ENCODE data around the gene PKNOX2. TPM values are rescaled to one million over a fixed set of nuclear protein-coding genes. Genes with fewer than 3 reads are reported as not detected.

PKNOX2 gene
- total RNA-seq, 6 experiments from 2014 or later = 0.09 to 0.31 (median 0.14) TPM

DNA sequence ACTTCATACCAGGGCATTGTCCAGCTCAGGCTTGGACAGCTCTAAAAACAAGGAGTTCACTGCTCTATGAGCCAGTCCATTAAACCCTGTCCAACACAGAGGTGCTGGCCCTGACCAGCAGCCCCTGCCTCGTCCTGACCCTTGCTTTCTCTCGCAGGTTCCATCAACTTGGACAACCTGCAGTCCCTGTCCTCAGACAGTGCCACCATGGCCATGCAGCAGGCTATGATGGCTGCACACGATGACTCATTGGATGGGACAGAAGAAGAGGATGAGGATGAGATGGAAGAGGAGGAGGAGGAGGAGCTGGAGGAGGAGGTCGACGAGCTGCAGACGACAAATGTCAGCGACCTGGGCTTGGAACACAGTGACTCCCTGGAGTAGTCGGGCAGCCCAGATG is 266.5 kb downstream of the PKNOX2 start:
- Histone ChIP-seq H3K27me3 (no peaks in the 10 kb centered on the region), H3K4me3 (no peak overlapping the region), H3K9me3 (no peaks in the 10 kb centered on the region), H3K4me1 (no peaks in the 10 kb centered on the region), H3K27ac (no peak overlapping the region), H3K36me3 (no peaks in the 10 kb centered on the region)
- WGBS (ENCODE audit: insufficient coverage, low coverage, low lambda C conversion rate, missing lambda C conversion rate) = 67% methylated on average over 4 of the region's 8 CpGs
- DNase-seq (no peak), ATAC-seq (no peak)
- TF ChIP-seq, protein P1, sequence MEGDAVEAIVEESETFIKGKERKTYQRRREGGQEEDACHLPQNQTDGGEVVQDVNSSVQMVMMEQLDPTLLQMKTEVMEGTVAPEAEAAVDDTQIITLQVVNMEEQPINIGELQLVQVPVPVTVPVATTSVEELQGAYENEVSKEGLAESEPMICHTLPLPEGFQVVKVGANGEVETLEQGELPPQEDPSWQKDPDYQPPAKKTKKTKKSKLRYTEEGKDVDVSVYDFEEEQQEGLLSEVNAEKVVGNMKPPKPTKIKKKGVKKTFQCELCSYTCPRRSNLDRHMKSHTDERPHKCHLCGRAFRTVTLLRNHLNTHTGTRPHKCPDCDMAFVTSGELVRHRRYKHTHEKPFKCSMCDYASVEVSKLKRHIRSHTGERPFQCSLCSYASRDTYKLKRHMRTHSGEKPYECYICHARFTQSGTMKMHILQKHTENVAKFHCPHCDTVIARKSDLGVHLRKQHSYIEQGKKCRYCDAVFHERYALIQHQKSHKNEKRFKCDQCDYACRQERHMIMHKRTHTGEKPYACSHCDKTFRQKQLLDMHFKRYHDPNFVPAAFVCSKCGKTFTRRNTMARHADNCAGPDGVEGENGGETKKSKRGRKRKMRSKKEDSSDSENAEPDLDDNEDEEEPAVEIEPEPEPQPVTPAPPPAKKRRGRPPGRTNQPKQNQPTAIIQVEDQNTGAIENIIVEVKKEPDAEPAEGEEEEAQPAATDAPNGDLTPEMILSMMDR (IDR thresholded peaks at IDR 0.05) = no peak
- no peak for TF ChIP-seq POLR2A (IDR thresholded peaks at IDR 0.05)
- intact Hi-C loops (cut with DNase I) = no loop called here

DNA sequence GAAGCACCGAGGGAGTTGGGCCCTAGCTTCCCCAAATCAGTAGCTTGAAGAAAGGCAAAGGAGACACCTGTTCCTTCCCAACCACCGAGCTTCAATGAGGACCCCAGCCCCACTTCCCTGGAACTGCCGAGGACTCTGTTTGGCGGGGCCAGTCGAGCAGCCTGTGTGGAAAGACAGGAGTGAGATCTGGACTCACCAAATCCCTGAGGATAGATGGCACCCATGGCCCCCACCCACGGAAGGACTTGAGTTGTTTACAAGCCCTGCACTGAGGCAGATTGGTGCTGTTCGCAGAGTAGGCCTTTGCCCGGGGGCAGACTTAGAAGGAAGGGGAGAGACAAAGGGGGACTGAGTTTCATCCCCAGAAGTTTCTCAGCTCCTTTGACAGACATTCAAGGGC is 266.9 kb downstream of the PKNOX2 start:
- TF ChIP-seq, protein P1 (IDR thresholded peaks at IDR 0.05) = no peak
- no peak for TF ChIP-seq POLR2A (IDR thresholded peaks at IDR 0.05)
- Histone ChIP-seq H3K4me1 (no peaks in the 10 kb centered on the region), H3K27me3 (no peaks in the 10 kb centered on the region), H3K9me3 (no peaks in the 10 kb centered on the region), H3K4me3 (no peak overlapping the region), H3K27ac (no peak overlapping the region), H3K36me3 (no peaks in the 10 kb centered on the region)
- WGBS (ENCODE audit: insufficient coverage, low coverage, low lambda C conversion rate, missing lambda C conversion rate) = 57% methylated on average over 4 of the region's 8 CpGs
- intact Hi-C loops (cut with DNase I) = no loop called here
- ATAC-seq = no peak
- no peak for DNase-seq

DNA sequence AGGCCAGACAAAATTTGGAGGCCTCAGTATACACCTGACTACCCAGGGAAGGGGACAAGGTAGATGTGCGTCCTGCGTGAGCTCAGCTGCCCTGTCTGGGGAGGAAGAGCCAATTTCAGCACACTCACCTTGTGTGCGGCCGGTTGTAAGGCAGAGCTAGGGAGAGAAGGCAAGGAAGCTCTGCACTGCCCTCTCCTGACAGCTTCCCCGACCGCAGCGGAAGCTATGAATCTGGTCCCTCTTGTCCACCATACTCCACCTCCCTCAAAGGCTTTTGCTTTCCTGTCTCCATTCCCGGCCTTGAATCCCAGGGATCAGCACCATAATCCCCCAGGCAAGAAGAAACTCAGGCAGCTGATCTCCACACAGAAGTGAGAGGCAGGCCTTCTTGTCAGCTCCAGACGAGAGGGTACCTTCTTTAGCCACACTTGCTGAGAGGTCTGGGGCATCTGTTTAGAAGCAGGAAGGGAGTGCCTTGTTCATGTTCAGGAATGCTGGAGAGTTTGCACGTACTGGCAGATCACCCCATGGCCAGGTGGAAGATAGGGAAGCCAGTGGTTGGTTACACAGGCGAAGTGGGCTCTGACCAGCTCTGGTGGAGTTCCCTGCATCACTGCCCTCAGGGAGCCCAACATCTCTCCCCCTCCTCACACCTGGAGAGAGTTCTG is 269.0 kb downstream of the PKNOX2 start:
- no peaks in the 10 kb centered on the region for H3K9me3 ChIP-seq
- 11% methylated on average over 9 of the region's 11 CpGs for WGBS (ENCODE audit: insufficient coverage, low coverage, low lambda C conversion rate, missing lambda C conversion rate)
- H3K27me3 ChIP-seq = no peaks in the 10 kb centered on the region
- ATAC-seq (peak; percentile 80 to 93 (median 86)), DNase-seq (peak; percentile 49 to 60 (median 56))
- H3K4me3 ChIP-seq = no peak overlapping the region
- intact Hi-C loops (cut with DNase I) = no loop called here
- TF ChIP-seq, protein P1 (IDR thresholded peaks at IDR 0.05) = peak; percentile 16 to 59 (median 48)
- TF ChIP-seq POLR2A (IDR thresholded peaks at IDR 0.05) = no peak
- H3K27ac ChIP-seq = no peak overlapping the region
- H3K4me1 ChIP-seq = no peaks in the 10 kb centered on the region
- no peaks in the 10 kb centered on the region for H3K36me3 ChIP-seq

DNA sequence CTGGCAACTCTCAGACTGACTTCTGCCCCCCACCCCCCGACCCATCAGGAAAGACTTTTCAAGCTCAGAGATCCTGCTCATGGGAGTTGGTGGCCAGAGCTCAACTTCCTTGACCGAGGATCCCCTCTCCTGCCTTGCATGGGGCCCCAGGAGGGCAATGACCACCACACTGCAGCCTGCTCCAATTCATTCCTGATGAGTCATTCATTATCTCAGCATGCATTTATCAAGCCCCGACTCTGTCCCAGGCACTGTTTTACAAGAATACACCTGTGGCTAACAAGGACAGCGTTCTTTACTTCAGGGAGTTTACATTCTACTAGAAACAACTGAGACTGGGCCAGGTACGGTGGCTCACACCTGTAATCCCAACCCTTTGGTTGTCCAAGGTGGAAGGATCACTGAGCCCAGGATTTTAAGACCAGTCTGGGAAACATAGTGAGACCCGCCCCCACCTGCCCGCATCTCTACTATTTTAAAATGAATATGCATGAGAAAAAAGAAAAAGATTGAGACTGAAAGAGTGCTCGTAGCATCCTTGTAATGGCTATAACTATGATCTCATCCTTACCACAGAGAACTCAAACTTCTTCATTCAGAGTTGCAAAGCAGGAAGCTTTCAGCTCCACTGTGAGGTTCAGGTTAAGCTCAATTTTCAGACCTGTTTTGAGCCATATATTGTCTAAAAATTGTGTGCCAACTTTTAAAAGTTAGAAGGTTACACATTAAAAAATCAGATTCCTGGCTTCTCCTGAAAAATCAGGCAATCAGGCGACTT is 271.1 kb downstream of the PKNOX2 start:
- no peak overlapping the region for H3K27ac ChIP-seq
- H3K4me3 ChIP-seq = no peak overlapping the region
- ATAC-seq (no peak), DNase-seq (no peak)
- no peaks in the 10 kb centered on the region for H3K27me3 ChIP-seq
- H3K36me3 ChIP-seq = no peaks in the 10 kb centered on the region
- H3K4me1 ChIP-seq = no peaks in the 10 kb centered on the region
- TF ChIP-seq, protein P1 (IDR thresholded peaks at IDR 0.05) = no peak
- no peak for TF ChIP-seq POLR2A (IDR thresholded peaks at IDR 0.05)
- intact Hi-C loops (cut with DNase I) = no loop called here
- no peaks in the 10 kb centered on the region for H3K9me3 ChIP-seq
- 71% methylated on average over 6 of the region's 9 CpGs for WGBS (ENCODE audit: insufficient coverage, low coverage, low lambda C conversion rate, missing lambda C conversion rate)
